ENCODE results near the gene SMPD3.

The SMPD3 gene

DNA sequence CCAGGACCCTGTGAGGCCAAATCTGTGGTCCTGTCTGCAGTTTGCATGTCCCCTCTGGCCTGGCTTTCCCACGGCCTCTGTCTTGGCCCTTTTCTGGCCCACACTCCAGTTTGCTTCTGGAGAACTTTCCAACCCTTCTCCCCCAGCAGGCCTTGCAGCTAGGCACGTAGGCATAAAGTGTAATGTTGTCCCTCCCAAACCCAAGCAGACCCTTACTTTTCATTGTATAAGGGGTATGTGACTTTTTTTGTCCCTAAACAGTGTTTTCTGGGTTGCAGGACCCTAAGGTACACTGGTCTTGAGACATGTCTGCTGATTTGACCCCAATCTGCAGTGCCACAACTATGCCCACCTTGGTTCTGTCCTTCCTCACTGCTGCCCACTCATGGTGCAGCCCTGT is 15.6 kb upstream of the SMPD3 start:
- Histone ChIP-seq H2AFZ (ENCODE audit: low read depth, low read length) (no peak overlapping the region), H3K36me3 (ENCODE audit: insufficient read depth, low read length) (no peaks in the 10 kb centered on the region), H3K27me3 (ENCODE audit: insufficient read depth, low read length) (peaks cover 2% of the 10 kb centered on the region), H3K4me1 (ENCODE audit: insufficient read depth, low read length) (no peaks in the 10 kb centered on the region), H3K4me3 (ENCODE audit: low read length) (no peak overlapping the region), H3K9me3 (ENCODE audit: low read length) (no peaks in the 10 kb centered on the region)

GRCh38 chr16:68460067-68460466 is 11.8 kb upstream of the SMPD3 start:
- Histone ChIP-seq H3K36me3 (ENCODE audit: insufficient read depth, low read length) (no peaks in the 10 kb centered on the region), H3K4me3 (ENCODE audit: low read length) (no peak overlapping the region), H3K4me1 (ENCODE audit: insufficient read depth, low read length) (no peaks in the 10 kb centered on the region), H3K9me3 (ENCODE audit: low read length) (no peaks in the 10 kb centered on the region), H3K27me3 (ENCODE audit: insufficient read depth, low read length) (no peaks in the 10 kb centered on the region), H2AFZ (ENCODE audit: low read depth, low read length) (no peak overlapping the region)

- no peak overlapping the region for H2AFZ ChIP-seq (ENCODE audit: low read depth, low read length)
- no peaks in the 10 kb centered on the region for H3K4me1 ChIP-seq (ENCODE audit: insufficient read depth, low read length)
- H3K36me3 ChIP-seq (ENCODE audit: insufficient read depth, low read length): no peaks in the 10 kb centered on the region
- no peaks in the 10 kb centered on the region for H3K9me3 ChIP-seq (ENCODE audit: low read length)
- H3K4me3 ChIP-seq (ENCODE audit: low read length): no peak overlapping the region
- H3K27me3 ChIP-seq (ENCODE audit: insufficient read depth, low read length): no peaks in the 10 kb centered on the region
These were observed 11.1 kb upstream of the SMPD3 start for GRCh38 chr16:68459457-68459856.

GRCh38 chr16:68458551-68458950 is 10.2 kb upstream of the SMPD3 start:
- H3K4me1 ChIP-seq (ENCODE audit: insufficient read depth, low read length): no peaks in the 10 kb centered on the region
- H3K36me3 ChIP-seq (ENCODE audit: insufficient read depth, low read length): no peaks in the 10 kb centered on the region
- no peaks in the 10 kb centered on the region for H3K27me3 ChIP-seq (ENCODE audit: insufficient read depth, low read length)
- H3K9me3 ChIP-seq (ENCODE audit: low read length): no peaks in the 10 kb centered on the region
- H2AFZ ChIP-seq (ENCODE audit: low read depth, low read length): no peak overlapping the region
- no peak overlapping the region for H3K4me3 ChIP-seq (ENCODE audit: low read length)

- Histone ChIP-seq H3K4me3 (ENCODE audit: low read length) (no peak overlapping the region), H2AFZ (ENCODE audit: low read depth, low read length) (no peak overlapping the region), H3K36me3 (ENCODE audit: insufficient read depth, low read length) (no peaks in the 10 kb centered on the region), H3K4me1 (ENCODE audit: insufficient read depth, low read length) (no peaks in the 10 kb centered on the region), H3K9me3 (ENCODE audit: low read length) (no peaks in the 10 kb centered on the region), H3K27me3 (ENCODE audit: insufficient read depth, low read length) (no peaks in the 10 kb centered on the region)
These were observed 9.8 kb upstream of the SMPD3 start for GRCh38 chr16:68458101-68458500.

DNA sequence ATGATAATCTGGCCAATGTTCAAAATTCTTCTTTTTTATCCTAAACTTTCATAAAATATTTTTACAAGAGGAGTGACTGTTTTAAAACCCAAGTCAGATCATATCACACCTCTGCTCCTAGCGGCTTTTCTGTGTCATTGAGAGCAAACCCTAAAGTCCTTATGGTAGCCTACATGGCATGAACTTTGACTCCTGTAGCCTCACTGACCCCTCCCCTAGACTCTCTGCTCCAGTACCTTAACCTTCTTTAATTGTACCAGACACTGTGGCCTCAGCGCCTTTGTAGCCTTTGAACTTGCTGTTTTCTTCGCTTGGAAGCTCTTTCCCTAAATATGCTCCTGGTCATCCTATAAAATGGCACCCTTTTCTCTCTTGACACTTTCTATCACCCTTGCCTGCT is 7.3 kb upstream of the SMPD3 start:
- Histone ChIP-seq H2AFZ (ENCODE audit: low read depth, low read length) (no peak overlapping the region), H3K27me3 (ENCODE audit: insufficient read depth, low read length) (no peaks in the 10 kb centered on the region), H3K9me3 (ENCODE audit: low read length) (no peaks in the 10 kb centered on the region), H3K4me3 (ENCODE audit: low read length) (no peak overlapping the region), H3K4me1 (ENCODE audit: insufficient read depth, low read length) (no peaks in the 10 kb centered on the region), H3K36me3 (ENCODE audit: insufficient read depth, low read length) (no peaks in the 10 kb centered on the region)

DNA sequence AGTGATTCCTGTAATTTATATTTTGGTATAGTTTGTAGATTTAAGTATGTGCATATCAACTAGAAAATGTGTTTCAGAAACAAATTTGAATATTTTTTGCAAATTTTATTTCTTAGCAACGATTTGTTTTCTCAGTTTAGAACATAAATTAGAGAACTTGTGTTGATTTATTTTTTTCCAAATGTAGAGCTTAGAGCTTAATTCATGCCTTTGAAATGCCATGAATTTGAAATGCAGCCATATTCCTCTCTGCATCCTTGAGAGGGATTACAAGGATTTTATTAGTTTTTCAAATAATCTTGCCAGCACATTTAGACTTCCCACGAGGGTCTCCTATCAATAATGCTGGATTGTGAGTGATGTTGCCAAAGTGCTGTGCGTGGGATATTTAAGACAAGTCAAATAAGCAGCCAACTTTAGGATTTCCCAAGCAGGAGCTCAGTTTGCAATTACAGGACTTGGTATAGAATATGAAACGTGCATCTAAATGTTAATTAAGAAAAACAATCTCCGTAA is 6.7 kb upstream of the SMPD3 start:
- Histone ChIP-seq H3K4me1 (ENCODE audit: insufficient read depth, low read length) (no peaks in the 10 kb centered on the region), H2AFZ (ENCODE audit: low read depth, low read length) (no peak overlapping the region), H3K36me3 (ENCODE audit: insufficient read depth, low read length) (no peaks in the 10 kb centered on the region), H3K9me3 (ENCODE audit: low read length) (no peaks in the 10 kb centered on the region), H3K27me3 (ENCODE audit: insufficient read depth, low read length) (no peaks in the 10 kb centered on the region), H3K4me3 (ENCODE audit: low read length) (no peak overlapping the region)

GRCh38 chr16:68453816-68454215 is 5.5 kb upstream of the SMPD3 start:
- no peaks in the 10 kb centered on the region for H3K9me3 ChIP-seq (ENCODE audit: low read length)
- H3K4me1 ChIP-seq (ENCODE audit: insufficient read depth, low read length): peaks cover 5% of the 10 kb centered on the region
- H2AFZ ChIP-seq (ENCODE audit: low read depth, low read length): no peak overlapping the region
- no peak overlapping the region for H3K4me3 ChIP-seq (ENCODE audit: low read length)
- no peaks in the 10 kb centered on the region for H3K36me3 ChIP-seq (ENCODE audit: insufficient read depth, low read length)
- H3K27me3 ChIP-seq (ENCODE audit: insufficient read depth, low read length): no peaks in the 10 kb centered on the region

GRCh38 chr16:68452176-68452575 is 3.9 kb upstream of the SMPD3 start:
- H3K9me3 ChIP-seq (ENCODE audit: low read length): no peaks in the 10 kb centered on the region
- H3K27me3 ChIP-seq (ENCODE audit: insufficient read depth, low read length): no peaks in the 10 kb centered on the region
- H3K36me3 ChIP-seq (ENCODE audit: insufficient read depth, low read length): no peaks in the 10 kb centered on the region
- H2AFZ ChIP-seq (ENCODE audit: low read depth, low read length): no peak overlapping the region
- H3K4me3 ChIP-seq (ENCODE audit: low read length): no peak overlapping the region
- peaks cover 15% of the 10 kb centered on the region for H3K4me1 ChIP-seq (ENCODE audit: insufficient read depth, low read length)

DNA sequence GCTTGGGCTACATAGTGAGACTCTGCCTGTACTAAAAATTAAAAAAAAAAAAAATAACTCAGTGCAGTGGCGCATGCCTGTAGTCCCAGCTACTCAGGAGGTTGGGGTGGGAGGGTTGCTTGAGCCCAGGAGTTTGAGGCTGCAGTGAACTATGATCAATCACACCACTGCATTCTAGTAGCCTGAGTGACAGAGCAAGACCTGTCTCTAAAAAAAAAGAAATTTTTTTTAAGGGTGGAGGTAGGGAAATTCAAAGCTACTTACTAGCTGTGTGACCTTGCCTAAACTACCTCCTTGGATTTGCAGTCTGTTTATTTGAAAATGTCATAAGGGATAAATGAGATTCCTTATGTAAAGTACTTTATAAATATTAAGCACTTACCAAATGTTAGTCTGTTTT is 3.4 kb upstream of the SMPD3 start:
- peaks cover 16% of the 10 kb centered on the region for H3K4me1 ChIP-seq (ENCODE audit: insufficient read depth, low read length)
- H3K36me3 ChIP-seq (ENCODE audit: insufficient read depth, low read length): no peaks in the 10 kb centered on the region
- no peak overlapping the region for H2AFZ ChIP-seq (ENCODE audit: low read depth, low read length)
- H3K9me3 ChIP-seq (ENCODE audit: low read length): no peaks in the 10 kb centered on the region
- H3K27me3 ChIP-seq (ENCODE audit: insufficient read depth, low read length): peaks cover 2% of the 10 kb centered on the region
- H3K4me3 ChIP-seq (ENCODE audit: low read length): no peak overlapping the region

DNA sequence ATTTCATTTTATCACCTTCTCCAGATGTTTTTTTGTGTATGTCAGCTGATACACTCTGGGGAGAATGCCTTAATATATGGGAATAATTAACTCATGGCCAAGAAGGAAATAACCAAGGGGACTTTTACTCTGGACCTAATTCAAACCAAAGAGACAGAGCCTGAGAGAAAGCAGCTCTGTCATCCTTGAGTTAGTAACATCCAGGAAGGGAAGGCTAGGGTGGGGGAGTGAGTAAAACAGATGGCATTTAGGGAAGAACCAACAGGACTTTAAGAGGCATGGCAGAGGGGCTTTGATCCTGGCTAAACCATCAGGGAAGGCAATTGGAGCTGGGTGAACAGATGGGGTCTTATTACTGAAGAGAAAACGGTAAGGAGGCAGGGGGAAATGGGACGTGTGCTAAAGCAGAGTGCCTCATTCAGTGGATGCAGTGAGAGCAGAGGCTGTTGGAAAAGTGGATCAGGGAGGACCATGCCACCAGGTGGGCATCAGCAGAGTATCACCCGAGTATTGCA is 2.5 kb upstream of the SMPD3 start:
- no peaks in the 10 kb centered on the region for H3K9me3 ChIP-seq (ENCODE audit: low read length)
- H3K27me3 ChIP-seq (ENCODE audit: insufficient read depth, low read length): peaks cover 6% of the 10 kb centered on the region
- no peak overlapping the region for H3K4me3 ChIP-seq (ENCODE audit: low read length)
- no peak overlapping the region for H2AFZ ChIP-seq (ENCODE audit: low read depth, low read length)
- peaks cover 18% of the 10 kb centered on the region for H3K4me1 ChIP-seq (ENCODE audit: insufficient read depth, low read length)
- H3K36me3 ChIP-seq (ENCODE audit: insufficient read depth, low read length): no peaks in the 10 kb centered on the region

DNA sequence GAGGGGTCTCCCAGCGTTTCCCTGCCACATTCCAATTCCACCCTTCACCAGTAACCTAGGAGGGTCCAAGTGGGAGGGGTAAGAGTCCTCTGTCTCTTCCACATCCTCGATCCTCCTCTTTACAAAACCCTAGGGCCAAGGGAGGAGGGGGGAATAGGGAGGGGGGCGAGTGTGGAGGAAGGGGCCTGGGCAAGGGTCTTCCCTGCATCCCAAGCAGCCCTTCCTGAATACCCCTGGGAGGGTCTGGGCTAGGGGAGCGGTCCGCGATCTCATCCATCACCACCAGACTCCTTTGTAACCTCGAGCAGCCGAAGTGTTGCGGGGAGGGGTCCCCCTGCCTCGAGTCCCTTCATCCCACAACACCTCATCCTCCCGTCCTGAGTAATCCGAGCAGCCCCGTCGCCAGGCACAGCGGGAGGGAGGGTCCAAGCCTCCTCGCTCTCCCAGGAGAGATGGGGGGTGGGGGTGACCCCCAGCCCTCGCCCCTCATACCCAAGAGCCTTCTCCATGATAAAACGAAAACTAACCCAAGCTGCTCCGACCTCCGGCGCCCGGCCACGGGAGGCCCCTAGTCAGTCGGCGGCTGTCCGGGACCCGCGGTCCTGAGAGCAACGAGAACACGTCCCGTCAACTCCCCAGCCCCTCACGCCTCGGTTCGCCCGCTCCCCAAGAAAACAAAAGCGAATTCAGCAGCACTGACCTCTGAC is 502 bp downstream of the SMPD3 start:
- Histone ChIP-seq H3K27me3 (ENCODE audit: insufficient read depth, low read length) (peaks cover 15% of the 10 kb centered on the region), H3K4me3 (ENCODE audit: low read length) (peak overlapping the region; percentile 51), H3K9me3 (ENCODE audit: low read length) (no peaks in the 10 kb centered on the region), H3K4me1 (ENCODE audit: insufficient read depth, low read length) (peaks cover 18% of the 10 kb centered on the region), H2AFZ (ENCODE audit: low read depth, low read length) (no peak overlapping the region), H3K36me3 (ENCODE audit: insufficient read depth, low read length) (no peaks in the 10 kb centered on the region)

DNA sequence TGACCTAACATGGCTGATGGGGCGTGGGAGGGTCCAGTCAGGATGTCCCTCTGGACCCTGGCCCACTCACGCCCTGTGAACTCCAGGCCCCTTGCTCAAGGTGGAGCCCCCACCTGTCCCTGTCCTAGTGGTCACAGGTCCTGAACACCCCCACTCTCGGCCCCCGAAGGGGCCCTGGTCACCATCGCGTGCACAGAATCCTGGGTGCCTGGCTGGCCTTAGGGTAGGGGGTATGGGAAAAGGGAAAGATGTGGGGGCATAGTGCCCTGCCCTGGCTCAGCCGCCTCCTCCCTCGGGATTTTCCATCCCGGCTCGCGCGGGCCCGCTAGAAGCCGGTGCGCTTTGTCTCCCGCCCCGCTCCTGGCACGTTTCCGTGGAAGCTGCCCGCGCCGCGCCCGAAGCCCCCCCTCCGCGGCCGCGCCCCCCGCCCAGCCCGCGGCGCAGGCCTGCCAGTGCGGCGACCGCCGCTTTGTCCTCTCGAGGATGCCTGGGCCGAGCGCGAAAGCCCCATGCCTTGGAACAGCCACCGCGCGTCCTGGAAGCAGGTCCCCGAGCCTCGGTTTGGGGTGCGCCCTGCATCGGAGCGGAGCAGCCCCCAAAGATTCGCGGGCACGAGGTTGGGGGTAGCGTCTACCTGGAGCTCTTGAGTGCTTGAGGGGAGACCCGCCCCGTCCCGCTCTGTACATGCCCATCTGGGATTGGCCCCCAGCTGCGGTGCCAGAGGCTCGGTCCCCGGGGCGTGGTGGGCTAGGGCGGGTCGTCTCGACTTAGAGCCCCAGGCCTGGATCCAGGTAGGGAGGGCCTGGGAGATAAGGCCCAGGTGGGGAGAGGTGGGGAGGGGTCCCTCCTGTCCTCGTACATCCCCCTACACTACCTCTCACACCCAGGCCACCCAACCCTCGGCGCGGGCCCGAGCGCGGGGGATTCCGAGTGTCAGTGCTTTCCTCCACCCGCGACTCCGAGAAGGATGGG is 1.3 kb downstream of the SMPD3 start:
- H3K4me3 ChIP-seq (ENCODE audit: low read length): peak overlapping the region; percentile 51
- H3K4me1 ChIP-seq (ENCODE audit: insufficient read depth, low read length): peaks cover 18% of the 10 kb centered on the region
- peaks cover 15% of the 10 kb centered on the region for H3K27me3 ChIP-seq (ENCODE audit: insufficient read depth, low read length)
- no peaks in the 10 kb centered on the region for H3K9me3 ChIP-seq (ENCODE audit: low read length)
- no peak overlapping the region for H2AFZ ChIP-seq (ENCODE audit: low read depth, low read length)
- no peaks in the 10 kb centered on the region for H3K36me3 ChIP-seq (ENCODE audit: insufficient read depth, low read length)
